Prostate gland (tissue), 2 donors: Measurements from ENCODE around the gene CHST12. TPM values are rescaled to one million over a fixed set of nuclear protein-coding genes. Genes with fewer than 3 reads are reported as not detected.
"Not testable (repeated sequence)": the region's sequence is repeated elsewhere in the genome, so short reads cannot be mapped to it uniquely, and the experiment has no call there.

Experiments
- DNase-seq: peaks from one replicate; pipeline ENCODE4 v3.0.0-alpha.2; 2019; ENCODE audit warnings: low spot score
- H3K27ac ChIP-seq, 2 donors: fragments of 200-600 bp; sonication (generic); 2 replicates each; pipeline ENCODE4 v1.5.1; 2017 to 2019
- H3K27me3 ChIP-seq: fragments of 200-600 bp; sonication (generic); replicated peaks from 2 replicates; pipeline ENCODE4 v1.5.1; 2019; ENCODE audit not compliant: insufficient read depth
- H3K36me3 ChIP-seq, 2 donors: fragments of 200-600 bp; sonication (generic); 1 replicate in 1 of 2; 2 replicates in 1 of 2; pipeline versions ENCODE4 v1.5.1 to v1.8.1; 2017 to 2019
- H3K4me1 ChIP-seq: fragments of 200-600 bp; sonication (generic); replicated peaks from 2 replicates; pipeline ENCODE4 v1.5.1; 2019
- H3K4me3 ChIP-seq, 2 donors: fragments of 200-600 bp; sonication (generic); 2 replicates each; pipeline ENCODE4 v1.5.1; 2017 to 2019
- H3K9me3 ChIP-seq: fragments of 200-600 bp; sonication (generic); 2 replicates; pipeline ENCODE4 v1.5.1; 2017
- POLR2A ChIP-seq: fragments of 450-650 bp; IDR thresholded peaks from one replicate; pipeline ENCODE4 v1.6.1; 2016; ENCODE audit warnings: antibody characterized with exemption, mild to moderate bottlenecking
- POLR2AphosphoS5 ChIP-seq: sonication (generic); formaldehyde crosslinking; IDR thresholded peaks from one replicate; pipeline ENCODE4 v1.6.1; 2017; ENCODE audit warnings: antibody characterized with exemption
- WGBS: methylation state at CpG from one replicate; pipeline ENCODE4 v1.1.5; 2018; 5-methylcytosine and 5-hydroxymethylcytosine counted together
- intact Hi-C: fragments of 100-400 bp; cut with DNase I; formaldehyde crosslinking; loops from one replicate; pipeline ENCODE4 v1.14.2; 2022
- total RNA-seq, 2 donors: library from RNA; depleted of rRNA; stranded (reverse); fragments of >200 nt; gene quantifications; one replicate each; pipeline ENCODE4 v1.1.0, GENCODE V29; 2016
- TF ChIP-seq, protein P1 (sequence below), 4 experiments: fragments of 200-600 bp in 2 of 4; fragments of 450-650 bp in 2 of 4; sonication (generic) in 2 of 4; IDR thresholded peaks; 1 replicate in 3 of 4; 2 replicates in 1 of 4; pipeline ENCODE4 v1.5.1; 2016 to 2019; ENCODE audit warnings: antibody characterized with exemption in 4 of 4, mild to moderate bottlenecking in 2 of 4, moderate library complexity in 2 of 4

Gene CHST12
- total RNA-seq, 2 donors from 2014 or later = 22.4 to 36.1 TPM

DNA sequence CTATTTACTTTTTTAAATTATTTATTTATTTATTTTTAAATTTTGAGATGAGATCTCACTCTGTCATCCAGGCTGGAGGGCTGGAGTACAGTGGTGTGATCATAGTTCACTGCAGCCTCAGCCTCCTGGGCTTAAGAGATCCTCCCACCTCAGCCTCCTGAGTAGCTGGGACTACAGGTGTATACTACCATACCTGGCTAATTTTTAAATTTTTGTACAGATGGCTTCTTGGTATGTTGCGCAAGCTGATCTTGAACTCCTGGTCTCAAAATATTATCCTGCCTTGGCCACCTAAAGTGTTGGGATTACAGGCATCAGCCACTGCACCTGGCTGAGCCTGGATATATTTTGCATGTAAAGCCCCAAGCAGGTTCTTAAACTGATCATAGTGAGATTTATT, 7.6 kb downstream of the CHST12 start:
- no peak for DNase-seq
- TF ChIP-seq POLR2AphosphoS5 (no peak), POLR2A (no peak)
- TF ChIP-seq, protein P1, sequence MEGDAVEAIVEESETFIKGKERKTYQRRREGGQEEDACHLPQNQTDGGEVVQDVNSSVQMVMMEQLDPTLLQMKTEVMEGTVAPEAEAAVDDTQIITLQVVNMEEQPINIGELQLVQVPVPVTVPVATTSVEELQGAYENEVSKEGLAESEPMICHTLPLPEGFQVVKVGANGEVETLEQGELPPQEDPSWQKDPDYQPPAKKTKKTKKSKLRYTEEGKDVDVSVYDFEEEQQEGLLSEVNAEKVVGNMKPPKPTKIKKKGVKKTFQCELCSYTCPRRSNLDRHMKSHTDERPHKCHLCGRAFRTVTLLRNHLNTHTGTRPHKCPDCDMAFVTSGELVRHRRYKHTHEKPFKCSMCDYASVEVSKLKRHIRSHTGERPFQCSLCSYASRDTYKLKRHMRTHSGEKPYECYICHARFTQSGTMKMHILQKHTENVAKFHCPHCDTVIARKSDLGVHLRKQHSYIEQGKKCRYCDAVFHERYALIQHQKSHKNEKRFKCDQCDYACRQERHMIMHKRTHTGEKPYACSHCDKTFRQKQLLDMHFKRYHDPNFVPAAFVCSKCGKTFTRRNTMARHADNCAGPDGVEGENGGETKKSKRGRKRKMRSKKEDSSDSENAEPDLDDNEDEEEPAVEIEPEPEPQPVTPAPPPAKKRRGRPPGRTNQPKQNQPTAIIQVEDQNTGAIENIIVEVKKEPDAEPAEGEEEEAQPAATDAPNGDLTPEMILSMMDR (IDR thresholded peaks at IDR 0.05) = no peak
- 100% methylated on average over 1 of the region's 1 CpG for WGBS
- no peak overlapping the region for H3K4me3 ChIP-seq
- no peaks in the 10 kb centered on the region for H3K27me3 ChIP-seq
- H3K36me3 ChIP-seq = no peaks in the 10 kb centered on the region
- H3K9me3 ChIP-seq = no peaks in the 10 kb centered on the region
- H3K4me1 ChIP-seq = peaks cover 16% of the 10 kb centered on the region
- peak overlapping the region; percentile 73 to 84 for H3K27ac ChIP-seq
- intact Hi-C loops = no loop called here

DNA sequence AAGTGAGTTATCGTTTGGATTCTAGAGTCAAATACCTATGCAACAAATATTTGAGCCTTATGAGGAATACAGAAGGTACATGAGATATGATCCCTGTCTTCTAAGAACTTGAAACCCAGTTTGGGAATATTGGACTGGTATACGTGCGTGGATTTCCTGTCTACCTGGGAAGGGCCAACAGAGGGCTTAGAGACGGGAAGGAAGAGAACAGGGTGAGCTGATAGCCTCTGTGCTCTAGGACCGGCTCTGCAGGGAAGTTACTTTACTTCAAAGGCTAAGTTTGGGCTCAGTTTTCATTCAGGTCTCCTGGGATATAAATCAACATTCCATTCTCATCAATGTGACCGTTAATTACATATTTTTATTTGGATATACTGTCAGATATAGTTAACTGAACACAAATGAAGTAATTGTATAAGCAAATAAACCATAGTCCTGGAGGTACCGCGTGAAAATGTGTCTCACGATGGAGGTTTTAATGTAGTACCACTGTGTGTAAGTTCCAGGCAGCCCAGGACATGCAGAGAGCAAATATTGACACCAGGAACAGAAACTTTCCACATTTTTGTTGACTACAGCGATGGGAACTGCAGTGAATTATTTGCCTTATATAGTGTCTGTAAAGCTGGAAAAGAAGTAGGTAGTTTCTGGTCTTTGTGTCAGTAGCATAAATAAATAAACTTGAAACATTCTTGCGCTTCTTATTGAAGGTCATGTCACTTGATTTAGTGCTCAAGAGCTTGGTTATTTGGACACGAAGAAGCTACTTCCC, 8.6 kb downstream of the CHST12 start:
- intact Hi-C loops = no loop called here
- DNase-seq = peak; percentile 72
- peak overlapping the region; percentile 73 to 84 for H3K27ac ChIP-seq
- 15% methylated on average over 12 of the region's 12 CpGs for WGBS
- no peak overlapping the region for H3K4me3 ChIP-seq
- no peaks in the 10 kb centered on the region for H3K27me3 ChIP-seq
- H3K36me3 ChIP-seq = no peaks in the 10 kb centered on the region
- peaks cover 16% of the 10 kb centered on the region for H3K4me1 ChIP-seq
- TF ChIP-seq POLR2AphosphoS5 (peak; percentile 83), POLR2A (no peak)
- TF ChIP-seq, protein P1 (IDR thresholded peaks at IDR 0.05) = no peak
- H3K9me3 ChIP-seq = no peaks in the 10 kb centered on the region

DNA sequence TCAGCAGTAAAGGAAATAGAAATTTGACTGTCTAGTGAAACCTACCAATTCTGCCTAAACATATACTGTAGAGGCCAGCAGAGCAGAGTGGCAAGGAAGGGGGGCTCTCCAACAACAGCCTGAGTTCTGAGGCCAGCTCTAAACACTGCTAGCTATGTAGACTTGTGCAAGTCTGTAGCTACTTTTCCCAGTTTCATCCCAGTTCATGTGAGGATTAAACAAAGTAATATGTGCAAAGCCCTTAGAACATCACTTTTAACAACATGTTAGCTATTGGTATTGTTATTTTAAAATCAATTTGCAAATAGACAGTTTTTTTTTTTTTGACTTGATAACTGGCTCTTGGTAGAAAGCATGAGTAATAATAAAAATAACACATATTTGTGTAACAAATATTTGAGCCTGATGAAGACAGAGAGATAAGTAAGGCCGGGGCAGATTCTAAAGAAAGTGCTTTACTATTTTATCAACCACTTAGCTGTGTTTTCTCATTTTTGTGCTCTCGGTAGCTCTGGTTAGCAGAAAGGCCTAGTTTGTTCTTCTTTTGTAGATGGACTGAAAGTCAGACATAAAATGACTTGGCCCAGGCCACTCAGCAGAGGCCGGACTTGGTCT, 9.3 kb downstream of the CHST12 start:
- TF ChIP-seq, protein P1 (IDR thresholded peaks at IDR 0.05) = no peak
- no peak for TF ChIP-seq POLR2AphosphoS5
- H3K4me1 ChIP-seq = peaks cover 17% of the 10 kb centered on the region
- no peaks in the 10 kb centered on the region for H3K9me3 ChIP-seq
- DNase-seq = no peak
- 36% methylated on average over 3 of the region's 3 CpGs for WGBS
- intact Hi-C loops = no loop called here
- H3K36me3 ChIP-seq = no peaks in the 10 kb centered on the region
- H3K4me3 ChIP-seq = no peak overlapping the region
- no peaks in the 10 kb centered on the region for H3K27me3 ChIP-seq
- H3K27ac ChIP-seq = peak overlapping the region; percentile 73 to 84

DNA sequence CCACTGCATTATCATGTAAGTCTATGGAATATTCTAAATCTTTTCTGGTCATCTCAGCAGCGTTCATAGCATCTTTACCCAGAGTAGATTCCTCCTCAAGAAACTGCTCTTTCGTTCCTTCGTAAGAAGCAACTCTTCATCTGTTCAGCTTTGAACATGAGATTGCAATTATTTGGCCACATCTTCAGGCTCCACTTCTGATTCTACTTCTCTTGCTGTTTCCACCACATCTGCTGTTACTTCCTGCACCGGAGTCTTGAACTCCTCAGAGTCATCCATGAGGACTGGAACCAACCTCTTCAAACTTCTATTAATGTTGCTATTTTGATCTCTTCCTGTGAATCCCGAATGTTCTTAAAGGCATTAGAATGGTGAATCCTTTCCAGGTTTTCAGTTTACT, 12.7 kb downstream of the CHST12 start:
- H3K4me3 ChIP-seq = no peak overlapping the region
- intact Hi-C loops = no loop called here
- no peak overlapping the region for H3K27ac ChIP-seq
- no peaks in the 10 kb centered on the region for H3K27me3 ChIP-seq
- DNase-seq = no peak
- no peak for TF ChIP-seq POLR2AphosphoS5
- TF ChIP-seq, protein P1 (IDR thresholded peaks at IDR 0.05) = no peak
- no peak for TF ChIP-seq POLR2A
- no peaks in the 10 kb centered on the region for H3K36me3 ChIP-seq
- no peaks in the 10 kb centered on the region for H3K9me3 ChIP-seq
- WGBS = 83% methylated on average over 5 of the region's 5 CpGs
- H3K4me1 ChIP-seq = peaks cover 19% of the 10 kb centered on the region

DNA sequence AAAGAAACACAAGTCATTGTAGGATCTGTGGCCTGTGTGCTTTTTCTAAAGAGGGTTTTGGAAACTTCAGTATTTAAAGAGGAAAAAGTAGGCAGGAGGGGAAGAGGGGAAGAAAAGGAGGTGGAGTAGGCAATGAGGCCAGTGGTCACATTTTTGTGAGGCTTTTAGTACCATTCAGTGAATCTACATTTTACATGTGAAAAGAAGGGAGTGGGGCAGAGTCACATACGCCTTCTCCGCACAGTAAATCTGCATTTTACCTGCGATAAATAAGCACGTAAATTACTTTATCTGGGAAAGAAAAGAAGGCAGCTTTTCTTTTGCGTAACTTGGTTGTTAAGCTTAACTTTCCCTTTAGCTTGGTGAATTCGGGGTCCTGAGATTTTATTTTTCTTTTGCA, 13.2 kb downstream of the CHST12 start:
- Histone ChIP-seq H3K4me3 (no peak overlapping the region), H3K9me3 (no peaks in the 10 kb centered on the region), H3K36me3 (no peaks in the 10 kb centered on the region), H3K27ac (no peak overlapping the region), H3K27me3 (no peaks in the 10 kb centered on the region), H3K4me1 (peaks cover 17% of the 10 kb centered on the region)
- TF ChIP-seq POLR2A (no peak), POLR2AphosphoS5 (no peak)
- TF ChIP-seq, protein P1 (IDR thresholded peaks at IDR 0.05) = no peak
- intact Hi-C loops = no loop called here
- WGBS = 92% methylated on average over 6 of the region's 6 CpGs
- DNase-seq = no peak

DNA sequence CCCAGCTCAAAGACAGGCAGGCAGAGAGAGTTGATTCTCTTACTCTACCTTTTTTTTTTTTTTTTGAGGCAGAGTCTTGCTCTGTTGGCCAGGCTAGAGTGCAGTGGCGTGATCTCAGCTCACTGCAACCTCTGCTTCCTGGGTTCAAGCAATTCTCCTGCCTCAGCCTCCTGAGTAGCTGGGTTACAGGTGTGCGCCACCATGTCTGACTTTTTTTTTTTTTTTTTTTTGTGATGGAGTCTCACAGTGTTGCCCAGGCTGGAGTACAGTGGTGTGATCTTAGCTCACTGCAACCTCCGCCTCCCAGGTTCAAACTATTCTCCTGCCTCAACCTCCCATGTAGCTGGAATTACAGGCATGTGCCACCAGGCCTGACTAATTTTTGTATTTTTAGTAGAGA, 13.8 kb downstream of the CHST12 start:
- WGBS = 97% methylated on average over 3 of the region's 3 CpGs
- H3K36me3 ChIP-seq, H3K27me3 ChIP-seq, DNase-seq, H3K27ac ChIP-seq, intact Hi-C loops, H3K9me3 ChIP-seq, H3K4me3 ChIP-seq: not testable (repeated sequence)
- H3K4me1 ChIP-seq = peaks cover 14% of the 10 kb centered on the region
